ENCODE measurements around the gene DCTD.
"Not testable (repeated sequence)": the region's sequence is repeated elsewhere in the genome, so short reads cannot be mapped to it uniquely, and the experiment has no call there.

The DCTD gene

GRCh38 chr4:182918044-182918607 lies 940 bp upstream of the DCTD start:
- Histone ChIP-seq H3K4me3 (ENCODE audit: low read length) (peak overlapping the region; percentile 93), H3K4me1 (ENCODE audit: control insufficient read depth, insufficient read depth, low read length) (peaks cover 11% of the 10 kb centered on the region), H3K9ac (ENCODE audit: low read length) (peak overlapping the region; percentile 93), H3K27me3 (ENCODE audit: control insufficient read depth, insufficient read depth, low read length) (no peaks in the 10 kb centered on the region), H3K27ac (ENCODE audit: low read depth, low read length) (peak overlapping the region; percentile 95), H3K36me3 (ENCODE audit: control insufficient read depth, insufficient read depth, low read length) (peaks cover 8% of the 10 kb centered on the region)

- Histone ChIP-seq H3K4me1 (ENCODE audit: control insufficient read depth, insufficient read depth, low read length) (peaks cover 11% of the 10 kb centered on the region), H3K4me3 (ENCODE audit: low read length) (peak overlapping the region; percentile 68), H3K27me3 (ENCODE audit: control insufficient read depth, insufficient read depth, low read length) (no peaks in the 10 kb centered on the region), H3K36me3 (ENCODE audit: control insufficient read depth, insufficient read depth, low read length) (peaks cover 11% of the 10 kb centered on the region), H3K27ac (ENCODE audit: low read depth, low read length) (peak overlapping the region; percentile 73), H3K9ac (ENCODE audit: low read length) (peak overlapping the region; percentile 20)
Observed at GRCh38 chr4:182916483-182917181, 554 bp downstream of the DCTD start.

GRCh38 chr4:182914357-182914756 lies 2.8 kb downstream of the DCTD start:
- peaks cover 11% of the 10 kb centered on the region for H3K4me1 ChIP-seq (ENCODE audit: control insufficient read depth, insufficient read depth, low read length)
- no peak overlapping the region for H3K9ac ChIP-seq (ENCODE audit: low read length)
- H3K36me3 ChIP-seq (ENCODE audit: control insufficient read depth, insufficient read depth, low read length) = peaks cover 14% of the 10 kb centered on the region
- no peaks in the 10 kb centered on the region for H3K27me3 ChIP-seq (ENCODE audit: control insufficient read depth, insufficient read depth, low read length)
- no peak overlapping the region for H3K4me3 ChIP-seq (ENCODE audit: low read length)
- H3K27ac ChIP-seq (ENCODE audit: low read depth, low read length) = no peak overlapping the region

DNA sequence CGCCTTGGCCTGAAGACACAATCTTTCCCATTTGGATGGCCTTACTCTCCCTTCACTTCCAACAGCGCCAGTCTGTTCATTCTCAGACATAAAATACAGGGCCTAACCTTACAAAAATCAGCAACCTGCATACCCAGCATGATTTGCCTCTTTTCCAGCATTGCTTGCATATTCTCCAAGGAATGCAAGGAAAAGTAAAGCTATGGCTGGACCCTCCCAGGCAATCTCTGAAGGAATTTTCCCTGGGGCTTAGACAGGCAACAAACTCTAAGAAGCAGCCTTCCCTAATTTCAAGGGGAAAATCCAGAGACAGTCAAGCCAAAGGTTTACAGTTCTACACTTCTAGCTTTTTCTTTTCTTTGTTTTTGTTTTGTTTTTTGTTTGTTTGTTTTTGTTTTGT lies 3.6 kb downstream of the DCTD start:
- H3K9ac ChIP-seq (ENCODE audit: low read length) = no peak overlapping the region
- H3K4me3 ChIP-seq (ENCODE audit: low read length) = no peak overlapping the region
- H3K4me1 ChIP-seq (ENCODE audit: control insufficient read depth, insufficient read depth, low read length) = peaks cover 11% of the 10 kb centered on the region
- H3K27me3 ChIP-seq (ENCODE audit: control insufficient read depth, insufficient read depth, low read length) = no peaks in the 10 kb centered on the region
- no peak overlapping the region for H3K27ac ChIP-seq (ENCODE audit: low read depth, low read length)
- H3K36me3 ChIP-seq (ENCODE audit: control insufficient read depth, insufficient read depth, low read length) = peaks cover 14% of the 10 kb centered on the region

GRCh38 chr4:182913036-182913435 lies 4.2 kb downstream of the DCTD start:
- H3K9ac ChIP-seq (ENCODE audit: low read length) = no peak overlapping the region
- peaks cover 5% of the 10 kb centered on the region for H3K4me1 ChIP-seq (ENCODE audit: control insufficient read depth, insufficient read depth, low read length)

GRCh38 chr4:182908124-182908523 lies 9.1 kb downstream of the DCTD start:
- Histone ChIP-seq H3K9ac (ENCODE audit: low read length) (no peak overlapping the region), H3K27me3 (ENCODE audit: control insufficient read depth, insufficient read depth, low read length) (no peaks in the 10 kb centered on the region), H3K27ac (ENCODE audit: low read depth, low read length) (no peak overlapping the region), H3K4me1 (ENCODE audit: control insufficient read depth, insufficient read depth, low read length) (no peaks in the 10 kb centered on the region), H3K4me3 (ENCODE audit: low read length) (no peak overlapping the region), H3K36me3 (ENCODE audit: control insufficient read depth, insufficient read depth, low read length) (peaks cover 18% of the 10 kb centered on the region)

More at GRCh38 chr4:182913036-182913435, 4.2 kb downstream of the DCTD start:
- Histone ChIP-seq H3K36me3 (ENCODE audit: control insufficient read depth, insufficient read depth, low read length) (peaks cover 14% of the 10 kb centered on the region), H3K4me3 (ENCODE audit: low read length) (no peak overlapping the region), H3K27ac (ENCODE audit: low read depth, low read length) (no peak overlapping the region), H3K27me3 (ENCODE audit: control insufficient read depth, insufficient read depth, low read length) (no peaks in the 10 kb centered on the region)

DNA sequence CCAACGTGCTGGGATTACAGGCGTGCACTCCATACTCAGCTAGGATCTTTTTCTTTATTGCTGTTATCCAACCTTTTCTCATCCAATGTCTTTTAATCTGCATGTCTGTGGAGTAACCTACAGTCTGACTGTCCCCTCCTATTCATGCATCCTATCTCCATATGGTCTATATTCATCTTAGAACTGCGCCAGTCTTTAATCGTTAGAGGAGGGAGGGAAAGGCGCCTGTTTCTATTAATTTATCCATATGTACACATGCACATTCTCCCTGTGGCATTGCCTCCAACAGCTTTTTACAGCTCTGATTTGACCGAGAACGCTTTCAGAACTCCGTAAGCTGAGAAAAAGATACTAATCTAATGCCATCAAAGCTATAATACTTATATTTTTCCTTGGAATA lies 9.8 kb downstream of the DCTD start:
- peaks cover 15% of the 10 kb centered on the region for H3K36me3 ChIP-seq (ENCODE audit: control insufficient read depth, insufficient read depth, low read length)
- H3K4me1 ChIP-seq (ENCODE audit: control insufficient read depth, insufficient read depth, low read length) = no peaks in the 10 kb centered on the region
- no peak overlapping the region for H3K9ac ChIP-seq (ENCODE audit: low read length)
- no peak overlapping the region for H3K4me3 ChIP-seq (ENCODE audit: low read length)
- H3K27ac ChIP-seq (ENCODE audit: low read depth, low read length) = no peak overlapping the region
- H3K27me3 ChIP-seq (ENCODE audit: control insufficient read depth, insufficient read depth, low read length) = no peaks in the 10 kb centered on the region

DNA sequence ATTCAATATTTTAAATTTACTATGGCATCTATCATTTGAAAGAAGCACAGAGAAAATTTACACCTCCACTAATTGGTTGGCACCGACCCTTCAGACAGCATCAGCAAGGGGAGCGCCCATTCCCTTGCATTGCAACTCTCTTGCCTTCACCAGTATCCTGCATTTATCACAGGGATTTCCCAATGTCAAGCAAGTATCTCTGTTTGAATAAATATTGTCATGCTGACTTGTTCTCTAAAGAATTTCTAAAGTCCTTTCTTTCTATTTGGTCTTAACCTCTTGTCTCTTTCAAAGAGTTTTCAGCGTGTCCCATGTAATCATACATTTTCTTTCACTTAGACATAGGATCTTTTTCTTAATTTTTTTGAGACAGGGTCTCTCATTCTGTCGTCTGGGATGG lies 10.4 kb downstream of the DCTD start:
- Histone ChIP-seq H3K4me3 (ENCODE audit: low read length) (no peak overlapping the region), H3K27me3 (ENCODE audit: control insufficient read depth, insufficient read depth, low read length) (no peaks in the 10 kb centered on the region), H3K4me1 (ENCODE audit: control insufficient read depth, insufficient read depth, low read length) (no peaks in the 10 kb centered on the region), H3K27ac (ENCODE audit: low read depth, low read length) (no peak overlapping the region), H3K36me3 (ENCODE audit: control insufficient read depth, insufficient read depth, low read length) (peaks cover 15% of the 10 kb centered on the region), H3K9ac (ENCODE audit: low read length) (no peak overlapping the region)

- H3K27me3 ChIP-seq (ENCODE audit: control insufficient read depth, insufficient read depth, low read length) = no peaks in the 10 kb centered on the region
- no peak overlapping the region for H3K9ac ChIP-seq (ENCODE audit: low read length)
- H3K27ac ChIP-seq (ENCODE audit: low read depth, low read length) = no peak overlapping the region
- H3K4me3 ChIP-seq (ENCODE audit: low read length) = no peak overlapping the region
- no peaks in the 10 kb centered on the region for H3K4me1 ChIP-seq (ENCODE audit: control insufficient read depth, insufficient read depth, low read length)
- peaks cover 13% of the 10 kb centered on the region for H3K36me3 ChIP-seq (ENCODE audit: control insufficient read depth, insufficient read depth, low read length)
Observed at GRCh38 chr4:182905038-182905437, 12.1 kb downstream of the DCTD start.

DNA sequence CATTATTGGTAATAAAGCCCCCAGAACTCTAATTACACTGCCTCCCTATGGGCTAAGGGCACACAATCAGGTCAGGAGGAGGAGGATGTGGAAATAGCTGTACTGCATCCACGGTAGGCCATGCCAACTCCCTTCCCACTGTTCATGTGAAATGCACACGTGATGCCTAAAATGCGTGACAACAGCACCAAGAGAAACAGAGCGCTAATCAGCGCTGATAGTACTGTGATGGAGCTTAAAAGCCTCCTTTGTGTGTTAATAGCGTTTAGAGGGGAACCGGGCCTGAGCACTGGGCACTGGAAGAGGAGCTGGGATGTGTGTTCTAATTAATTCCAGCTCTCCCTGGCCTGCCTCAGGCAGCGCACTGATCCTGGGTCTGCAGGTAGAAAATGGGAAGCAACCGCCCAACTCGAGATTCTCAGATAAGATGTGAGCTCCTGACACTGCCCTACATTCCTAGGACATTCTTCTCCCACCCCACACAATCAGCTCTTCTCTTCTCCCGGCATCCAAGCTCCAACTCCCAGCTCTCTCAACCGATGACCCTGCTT lies 12.9 kb downstream of the DCTD start:
- H3K9ac ChIP-seq (ENCODE audit: low read length) = no peak overlapping the region
- H3K4me3 ChIP-seq (ENCODE audit: low read length) = no peak overlapping the region
- H3K4me1 ChIP-seq (ENCODE audit: control insufficient read depth, insufficient read depth, low read length) = no peaks in the 10 kb centered on the region
- no peak overlapping the region for H3K27ac ChIP-seq (ENCODE audit: low read depth, low read length)
- H3K36me3 ChIP-seq (ENCODE audit: control insufficient read depth, insufficient read depth, low read length) = peaks cover 13% of the 10 kb centered on the region
- no peaks in the 10 kb centered on the region for H3K27me3 ChIP-seq (ENCODE audit: control insufficient read depth, insufficient read depth, low read length)

- no peak overlapping the region for H3K27ac ChIP-seq (ENCODE audit: low read depth, low read length)
- no peak overlapping the region for H3K9ac ChIP-seq (ENCODE audit: low read length)
- no peaks in the 10 kb centered on the region for H3K27me3 ChIP-seq (ENCODE audit: control insufficient read depth, insufficient read depth, low read length)
- peaks cover 13% of the 10 kb centered on the region for H3K36me3 ChIP-seq (ENCODE audit: control insufficient read depth, insufficient read depth, low read length)
- no peak overlapping the region for H3K4me3 ChIP-seq (ENCODE audit: low read length)
- no peaks in the 10 kb centered on the region for H3K4me1 ChIP-seq (ENCODE audit: control insufficient read depth, insufficient read depth, low read length)
Observed at GRCh38 chr4:182903013-182903412, 14.2 kb downstream of the DCTD start.

- H3K36me3 ChIP-seq (ENCODE audit: control insufficient read depth, insufficient read depth, low read length) = peaks cover 13% of the 10 kb centered on the region
- H3K4me1 ChIP-seq (ENCODE audit: control insufficient read depth, insufficient read depth, low read length) = no peaks in the 10 kb centered on the region
Observed at GRCh38 chr4:182901337-182901736, 15.8 kb downstream of the DCTD start.

GRCh38 chr4:182900021-182900420 lies 17.2 kb downstream of the DCTD start:
- not testable (repeated sequence) for H3K4me1 ChIP-seq (ENCODE audit: control insufficient read depth, insufficient read depth, low read length); H3K27ac ChIP-seq (ENCODE audit: low read depth, low read length); H3K4me3 ChIP-seq (ENCODE audit: low read length); H3K9ac ChIP-seq (ENCODE audit: low read length); H3K27me3 ChIP-seq (ENCODE audit: control insufficient read depth, insufficient read depth, low read length)
- peaks cover 18% of the 10 kb centered on the region for H3K36me3 ChIP-seq (ENCODE audit: control insufficient read depth, insufficient read depth, low read length)

More at GRCh38 chr4:182901337-182901736, 15.8 kb downstream of the DCTD start:
- Histone ChIP-seq H3K4me3 (ENCODE audit: low read length) (no peak overlapping the region), H3K27me3 (ENCODE audit: control insufficient read depth, insufficient read depth, low read length) (no peaks in the 10 kb centered on the region), H3K27ac (ENCODE audit: low read depth, low read length) (no peak overlapping the region), H3K9ac (ENCODE audit: low read length) (no peak overlapping the region)
